HUDEP-2 (cell line): ENCODE measurements around the gene IL17RB.

Experiments
- DNase-seq, 76 experiments: peaks; one replicate each; lab custom pipeline; 2025; ENCODE audit not compliant: unreplicated experiment in 76 of 76; lab: John Stamatoyannopoulos, UW

IL17RB gene

GRCh38 chr3:53858096-53858741 is 11.9 kb downstream of the IL17RB start:
- DNase-seq, result no peak

- DNase-seq, result no peak
Measured at GRCh38 chr3:53859178-53859577, 12.8 kb downstream of the IL17RB start.

GRCh38 chr3:53860196-53860595 is 13.8 kb downstream of the IL17RB start:
- no peak for DNase-seq

GRCh38 chr3:53862241-53862640 is 15.9 kb downstream of the IL17RB start:
- no peak for DNase-seq

- DNase-seq, result no peak
Measured at GRCh38 chr3:53863145-53863544, 16.8 kb downstream of the IL17RB start.

GRCh38 chr3:53865732-53866499 is 19.5 kb downstream of the IL17RB start:
- no peak for DNase-seq

GRCh38 chr3:53880396-53881345 is 34.3 kb downstream of the IL17RB start:
- DNase-seq, result no peak

GRCh38 chr3:53881691-53882593 is 35.6 kb downstream of the IL17RB start, which contains the start of gene ACTR8:
Gene ACTR8, minus strand, starts transcription at chr3:53882152. Its CDS starts 51 bp downstream, at chr3:53882101.
- peak in 73 of 76 experiments; percentile 6 to 92 (median 67) for DNase-seq

GRCh38 chr3:53883008-53883407 is 36.6 kb downstream of the IL17RB start:
- DNase-seq, result no peak

- DNase-seq, result no peak
Measured at GRCh38 chr3:53884623-53885022, 38.3 kb downstream of the IL17RB start.

- no peak for DNase-seq
Measured at GRCh38 chr3:53885239-53885638, 38.9 kb downstream of the IL17RB start.

- DNase-seq, result no peak
Measured at GRCh38 chr3:53887446-53887845, 41.1 kb downstream of the IL17RB start.

- peak in 27 of 76 experiments; percentile 3 to 68 (median 29) for DNase-seq
Measured at GRCh38 chr3:53888232-53888631, 41.9 kb downstream of the IL17RB start.

GRCh38 chr3:53890726-53891475 is 44.5 kb downstream of the IL17RB start:
- peak in 20 of 76 experiments; percentile 1 to 42 (median 20) for DNase-seq

GRCh38 chr3:53891497-53892285 is 45.3 kb downstream of the IL17RB start, which contains the start of gene SELENOK:
Gene SELENOK, minus strand, starts transcription at chr3:53891859.
- DNase-seq, result peak; percentile 55 to 99 (median 96)

- peak in 1 of 76 experiments; percentile 8 for DNase-seq
Measured at GRCh38 chr3:53892286-53892637, 45.9 kb downstream of the IL17RB start.

GRCh38 chr3:53899750-53900149 is 53.4 kb downstream of the IL17RB start:
- DNase-seq, result no peak

GRCh38 chr3:53900666-53901331 is 54.4 kb downstream of the IL17RB start:
- DNase-seq, result no peak
